Stimulated activated CD8-positive, alpha-beta memory T cell treated with anti-CD3 and anti-CD28 coated beads, Interleukin-15, amount 100 ng/mL, for 48 hours (primary cell): ENCODE data around the gene RPL28.
A peak's percentile ranks its signal among the peaks of the same experiment; 100 is the strongest.

ENCODE experiments used
- DNase-seq, 2 donors: peaks; one replicate each; pipeline ENCODE4 v3.0.0-alpha.2; 2020; ENCODE audit warnings: low read depth in 2 of 2

RPL28 gene

DNA sequence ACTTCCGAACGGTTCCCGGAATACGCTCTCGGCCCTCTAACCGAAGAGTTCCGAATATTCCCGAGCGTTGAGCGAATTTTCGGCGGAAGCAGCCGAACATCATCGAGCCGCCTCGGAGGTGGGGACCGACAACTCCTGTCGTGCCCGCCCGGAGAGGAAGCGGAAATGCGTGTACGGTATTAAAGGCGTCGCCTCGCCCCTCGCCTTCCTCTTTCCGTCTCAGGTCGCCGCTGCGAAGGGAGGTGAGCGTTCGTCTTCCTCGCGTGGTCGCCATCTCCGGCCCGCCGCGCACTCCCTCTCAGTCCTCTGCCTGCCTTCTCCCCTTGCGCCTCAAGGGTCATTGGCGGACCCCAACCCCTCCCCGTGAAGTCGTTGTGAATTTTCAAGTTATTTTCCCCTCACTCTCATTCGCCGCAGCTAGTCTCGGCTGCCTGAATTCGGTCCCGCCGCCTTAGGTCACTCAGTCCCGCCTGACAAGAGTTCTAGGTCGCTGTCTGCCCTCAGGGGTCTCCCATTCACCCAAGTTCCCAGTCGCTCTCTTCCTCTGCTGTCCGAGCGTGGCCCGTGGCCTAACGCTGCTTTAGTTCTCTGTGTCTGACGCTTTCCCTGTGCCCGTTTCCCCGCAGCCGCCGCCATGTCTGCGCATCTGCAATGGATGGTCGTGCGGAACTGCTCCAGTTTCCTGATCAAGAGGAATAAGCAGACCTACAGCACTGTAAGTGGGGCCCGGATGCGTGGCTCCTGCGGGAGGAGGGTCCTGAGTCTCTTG is at the start of gene RPL28:
Gene RPL28 (plus strand): TSS at position 209 of the 769 bp plus-strand sequence. CDS start 426 bp downstream, at position 635.
- peak; percentile 95 to 96 for DNase-seq

DNA sequence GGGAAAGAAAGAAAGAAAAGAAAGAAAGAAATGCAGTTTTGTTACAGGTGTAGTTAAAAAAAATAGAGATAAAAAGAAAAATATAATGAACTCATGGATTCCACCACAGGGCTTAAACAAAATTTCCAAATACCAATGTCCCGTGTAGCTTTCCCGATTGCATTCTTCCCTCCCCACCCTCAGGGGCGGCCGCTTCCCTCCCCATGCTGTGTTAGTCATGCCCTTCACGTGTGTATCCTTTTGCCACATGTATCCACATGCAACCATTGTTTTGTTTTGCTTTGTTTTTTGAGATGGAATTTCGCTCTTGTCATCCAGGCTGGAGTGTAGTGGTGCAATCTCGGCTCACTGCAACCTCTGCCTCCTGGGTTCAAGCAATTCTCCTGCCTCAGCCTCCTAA is 49.6 kb upstream of the RPL28 start:
- DNase-seq: no peak

GRCh38 chr19:55339105-55339888 is 46.4 kb upstream of the RPL28 start, which contains the start of gene KMT5C:
KMT5C (plus strand) TSS chr19:55339876; CDS start chr19:55341937, 2,061 bp downstream.
- peak; percentile 100 for DNase-seq

- DNase-seq: no peak
Observed at GRCh38 chr19:55339889-55340783, 45.6 kb upstream of the RPL28 start.

- no peak for DNase-seq
Observed at GRCh38 chr19:55340784-55341147, 45.0 kb upstream of the RPL28 start.

- peak; percentile 65 to 71 for DNase-seq
Observed at GRCh38 chr19:55341171-55341588, 44.6 kb upstream of the RPL28 start.

DNA sequence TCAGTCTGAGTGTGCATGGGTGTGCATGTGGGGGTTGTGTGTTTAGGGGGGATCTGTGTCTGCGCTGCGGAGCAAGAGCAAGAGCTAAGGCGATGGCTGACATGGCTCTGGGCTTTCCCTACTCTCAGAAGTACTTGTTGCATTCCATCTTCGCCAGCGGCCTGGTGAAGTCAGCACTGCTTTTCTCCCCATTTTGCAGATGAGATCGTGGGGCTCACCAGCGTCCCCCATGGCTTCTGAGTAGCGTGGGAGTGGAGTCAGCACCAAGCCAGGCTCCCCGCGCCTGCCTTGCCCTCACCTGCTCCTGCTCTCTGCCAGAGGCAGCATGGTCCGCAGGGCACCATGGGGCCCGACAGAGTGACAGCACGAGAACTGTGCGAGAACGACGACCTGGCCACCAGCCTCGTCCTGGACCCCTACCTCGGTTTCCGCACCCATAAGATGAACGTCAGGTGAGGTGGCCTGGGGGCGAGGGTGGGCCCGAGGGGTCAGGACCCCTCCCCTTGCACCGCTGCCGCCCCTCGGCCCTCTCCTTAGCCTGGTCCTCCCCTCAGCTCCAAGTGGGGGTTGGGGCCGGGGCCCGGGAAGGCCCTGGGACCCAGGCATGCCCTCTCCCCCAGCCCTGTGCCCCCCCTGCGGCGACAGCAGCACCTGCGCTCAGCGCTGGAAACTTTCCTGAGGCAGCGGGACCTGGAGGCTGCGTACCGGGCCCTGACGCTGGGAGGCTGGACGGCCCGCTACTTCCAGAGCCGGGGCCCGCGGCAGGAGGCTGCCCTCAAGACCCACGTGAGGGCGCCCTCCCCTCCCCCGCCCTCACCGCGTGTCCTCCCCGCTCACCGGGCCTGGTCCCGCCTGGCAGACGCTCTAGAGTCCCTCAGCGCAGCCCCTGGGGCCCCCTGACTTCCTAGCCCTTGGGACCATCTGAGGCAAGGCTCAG is 43.9 kb upstream of the RPL28 start:
- no peak for DNase-seq

DNA sequence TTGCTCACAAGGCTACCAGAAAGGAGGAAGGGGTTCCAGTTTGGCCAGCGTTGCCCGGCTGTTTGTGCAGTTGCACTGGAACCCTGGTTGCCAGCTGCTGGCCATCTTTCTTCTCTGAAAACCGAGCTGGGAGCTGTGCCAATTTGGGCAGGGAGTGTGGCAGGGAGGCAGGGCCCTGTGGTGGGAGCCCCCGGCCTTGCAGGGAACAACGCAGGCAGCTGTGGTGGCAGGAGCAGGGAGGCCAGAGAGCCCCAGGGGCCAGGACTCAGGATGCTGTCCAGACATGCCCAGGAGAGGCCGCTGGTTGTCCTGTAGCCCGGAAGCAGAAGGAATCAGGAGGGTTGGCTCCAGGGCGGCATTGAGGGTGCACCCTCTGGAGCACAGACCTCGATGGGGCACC is 41.3 kb upstream of the RPL28 start:
- no peak for DNase-seq

DNA sequence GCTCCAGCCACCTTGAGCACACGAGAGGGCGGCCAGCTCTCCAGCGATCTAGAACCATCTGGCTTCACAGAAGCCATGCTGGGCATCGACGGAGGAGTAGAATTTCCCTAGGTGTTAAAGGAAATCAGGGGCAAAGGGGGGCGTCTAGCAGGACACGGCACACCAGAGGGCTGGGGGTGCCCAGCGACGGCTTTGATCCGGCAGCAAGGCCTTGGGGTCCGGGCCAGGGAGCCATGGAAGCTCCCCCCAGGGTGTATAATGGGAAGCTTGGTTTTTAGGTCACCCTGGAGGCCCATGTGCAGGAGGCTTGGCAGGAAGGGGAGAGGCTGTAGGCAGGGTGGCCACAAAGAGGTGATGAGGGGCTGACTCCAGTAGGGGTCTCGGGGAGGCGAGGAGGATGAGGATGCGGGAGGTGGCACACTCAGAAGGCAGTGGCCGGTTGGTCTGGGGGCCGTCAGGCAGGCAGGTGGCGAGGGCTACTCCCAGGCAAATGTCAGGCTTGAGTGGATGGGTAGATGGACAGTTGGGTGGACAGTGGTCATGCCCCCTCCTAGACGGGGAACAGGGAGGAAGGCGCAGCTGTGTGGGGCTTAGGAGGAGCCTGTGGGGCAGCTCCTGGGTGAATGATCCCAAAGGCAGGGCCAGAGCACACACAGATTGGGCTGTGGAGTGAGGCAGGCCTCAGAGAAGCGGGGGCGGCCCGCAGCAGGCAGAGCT is 40.5 kb upstream of the RPL28 start:
- DNase-seq: no peak

DNA sequence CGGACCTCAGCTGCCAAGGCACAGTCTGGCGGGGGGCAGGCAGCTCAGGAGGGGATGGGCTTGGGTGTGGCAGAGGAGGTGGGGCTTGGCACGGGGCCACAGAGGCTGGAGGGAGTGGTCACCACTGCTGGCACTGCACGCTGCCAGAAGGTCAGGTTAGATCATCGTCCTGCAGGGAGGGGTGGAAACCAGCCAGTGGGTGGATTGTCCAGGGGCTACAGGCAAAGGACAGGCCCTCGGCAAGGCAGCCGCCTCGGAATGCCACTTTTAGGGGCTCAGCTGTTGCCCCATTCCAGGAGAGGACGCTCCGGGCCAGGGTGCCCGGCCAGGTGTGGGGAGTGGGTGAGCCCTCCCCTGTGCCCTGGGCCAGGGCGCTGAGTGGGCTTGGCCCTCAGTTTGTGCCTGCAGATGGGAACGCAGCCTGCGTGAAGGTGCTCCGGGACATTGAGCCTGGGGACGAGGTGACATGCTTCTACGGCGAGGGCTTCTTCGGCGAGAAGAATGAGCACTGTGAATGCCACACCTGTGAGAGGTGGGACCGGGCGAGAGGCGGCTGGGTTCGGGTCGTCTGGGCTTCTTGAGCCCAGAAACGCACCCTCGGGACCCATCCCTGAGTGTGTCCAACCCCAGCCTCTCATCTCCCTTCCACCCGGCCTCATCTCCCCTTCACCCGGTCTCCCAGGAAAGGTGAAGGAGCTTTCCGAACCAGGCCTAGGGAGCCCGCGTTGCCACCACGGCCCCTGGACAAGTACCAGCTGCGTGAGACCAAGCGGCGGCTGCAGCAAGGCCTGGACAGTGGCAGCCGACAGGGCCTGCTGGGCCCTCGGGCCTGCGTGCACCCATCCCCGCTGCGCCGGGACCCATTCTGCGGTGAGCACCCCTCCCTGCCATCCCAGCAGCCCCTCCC is 39.7 kb upstream of the RPL28 start:
- no peak for DNase-seq

- DNase-seq: no peak
Observed at GRCh38 chr19:55346725-55347441, 38.8 kb upstream of the RPL28 start.

DNA sequence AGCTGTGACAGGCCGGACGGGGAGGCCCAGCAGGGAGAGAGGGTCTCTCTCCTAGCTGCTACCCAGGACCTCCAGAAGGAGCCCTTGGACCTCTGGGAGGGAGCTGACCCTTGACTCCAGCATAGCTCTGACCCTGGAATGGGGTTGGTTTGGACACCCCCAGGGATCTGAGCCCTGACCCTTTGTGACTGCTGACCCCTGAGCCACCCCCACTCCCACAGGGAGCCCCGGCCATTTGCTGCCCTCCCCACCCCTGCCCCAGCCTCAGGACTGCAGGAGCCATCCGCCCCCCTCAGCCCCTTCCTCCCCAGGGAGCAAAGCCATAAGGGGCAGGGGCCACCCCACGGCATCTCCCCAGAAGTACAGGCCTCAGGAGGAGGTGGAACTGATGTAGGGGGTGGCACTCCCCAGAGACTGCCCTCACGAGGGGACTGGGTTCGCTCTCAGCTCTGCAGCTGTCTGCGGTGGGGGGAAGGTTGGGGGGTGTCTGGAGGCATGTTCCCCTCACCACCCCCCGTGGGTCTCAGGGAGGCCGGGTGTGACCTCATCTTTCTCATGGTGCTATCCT is 38.2 kb upstream of the RPL28 start:
- no peak for DNase-seq

- DNase-seq: no peak
Observed at GRCh38 chr19:55348317-55349034, 37.3 kb upstream of the RPL28 start.

DNA sequence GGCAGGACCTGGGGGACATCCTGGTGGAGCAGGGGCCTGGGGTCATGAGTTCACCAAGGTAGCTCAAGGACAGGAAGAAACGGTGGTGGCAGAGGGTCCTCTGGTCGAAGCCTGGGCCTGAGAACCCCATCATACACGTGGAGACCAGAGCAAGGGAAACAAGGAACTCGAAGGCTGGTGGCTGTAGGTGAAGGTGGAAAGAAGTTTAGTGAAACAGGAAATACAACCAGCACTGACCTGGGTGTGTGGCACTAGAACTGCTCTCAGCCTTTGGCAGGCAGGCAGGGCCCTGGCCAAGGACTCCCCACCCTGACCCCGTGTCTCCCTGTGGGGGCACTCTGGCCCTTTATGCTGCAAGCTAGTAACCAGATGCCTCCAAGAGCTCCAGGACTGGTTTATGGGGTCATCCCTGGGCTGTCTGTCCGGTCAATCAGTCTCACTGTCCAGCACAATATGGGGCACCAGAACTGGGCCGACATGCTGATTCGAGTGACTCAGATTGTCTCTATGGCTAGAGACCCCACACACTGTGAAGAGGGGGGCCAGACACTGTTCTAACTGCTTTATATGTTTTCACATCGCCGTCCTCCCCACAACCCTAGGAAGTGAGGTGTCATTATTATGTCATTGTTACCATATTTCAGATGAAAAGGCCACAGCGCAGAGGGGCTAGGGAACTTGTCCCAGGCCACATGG is 35.0 kb upstream of the RPL28 start:
- DNase-seq: no peak

- DNase-seq: no peak
Observed at GRCh38 chr19:55352040-55352439, 33.7 kb upstream of the RPL28 start.

DNA sequence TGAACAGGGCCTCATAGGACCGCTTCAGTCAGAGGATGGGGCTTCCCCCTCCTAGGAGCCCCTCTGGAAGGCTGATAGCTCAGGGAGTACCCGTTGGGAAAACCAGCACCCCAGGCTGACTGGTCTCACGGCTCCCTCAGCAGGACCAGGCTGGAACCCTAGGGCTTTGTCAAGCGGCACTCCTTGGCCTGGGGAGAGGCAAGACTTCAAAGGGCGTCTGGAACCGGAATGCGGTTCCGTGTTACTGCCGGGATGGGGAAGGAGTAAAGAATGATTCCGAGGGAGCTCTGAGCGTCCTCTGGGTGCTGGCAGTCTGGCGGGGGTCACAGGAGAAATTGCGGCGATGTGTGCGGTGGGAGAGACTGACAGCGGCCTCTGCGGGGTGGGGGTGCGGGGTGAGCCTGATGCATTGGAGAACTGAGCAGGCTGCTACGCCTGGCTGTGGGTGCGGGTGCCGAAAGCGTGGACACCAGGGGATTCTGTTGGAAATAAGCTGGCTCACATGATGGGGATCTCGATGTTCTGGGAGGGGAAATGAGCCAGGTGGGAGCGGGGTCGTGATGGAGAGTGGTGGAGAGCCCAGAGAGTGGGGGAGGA is 33.1 kb upstream of the RPL28 start:
- no peak for DNase-seq
